Ovary (tissue), 9 donors: ENCODE measurements around the gene HTATSF1. TPM values are rescaled to one million over a fixed set of nuclear protein-coding genes. Genes with fewer than 3 reads are reported as not detected.
A peak's percentile ranks its signal among the peaks of the same experiment; 100 is the strongest.

ENCODE experiments used
- DNase-seq, 5 donors: peaks; one replicate each; pipeline ENCODE4 v3.0.0-alpha.2; 2019 to 2020
- H3K27ac ChIP-seq, 2 donors: fragments of 200-600 bp; one replicate each; pipeline versions ENCODE4 v1.5.1 to v1.8.0; 2019 to 2022
- H3K27me3 ChIP-seq: fragments of 200-600 bp; one replicate; pipeline ENCODE4 v1.8.0; 2022
- H3K36me3 ChIP-seq: fragments of 200-600 bp; sonication (generic); one replicate; pipeline ENCODE4 v1.5.1; 2019
- H3K4me1 ChIP-seq: one replicate; pipeline ENCODE4 v1.8.1; 2013; ENCODE audit warnings: mild to moderate bottlenecking, moderate library complexity; ENCODE audit not compliant: insufficient read depth
- H3K4me3 ChIP-seq: fragments of 200-600 bp; sonication (generic); one replicate; pipeline ENCODE4 v1.5.1; 2017
- H3K9me3 ChIP-seq, 2 donors: fragments of 200-600 bp in 1 of 2; sonication (generic) in 1 of 2; one replicate each; pipeline versions ENCODE4 v1.5.1 to v1.8.1; 2013 to 2019; ENCODE audit warnings: mild to moderate bottlenecking in 1 of 2, moderate library complexity in 1 of 2
- EP300 ChIP-seq: sonication (generic); formaldehyde crosslinking; IDR thresholded peaks from one replicate; pipeline ENCODE4 v1.6.1; 2017; ENCODE audit warnings: antibody characterized with exemption
- POLR2A ChIP-seq: fragments of 450-650 bp; IDR thresholded peaks from one replicate; pipeline ENCODE4 v1.6.1; 2017; ENCODE audit warnings: antibody characterized with exemption, mild to moderate bottlenecking, moderate library complexity
- WGBS, 3 donors: extraction: QIAGEN DNeasy Blood & Tissue Kit in 1 of 3; methylation state at CpG; one replicate each; pipeline versions ENCODE4 v1.1.5 to v1.1.7; 2013 to 2017; 5-methylcytosine and 5-hydroxymethylcytosine counted together
- intact Hi-C, 4 donors: fragments of 100-400 bp; cut with DNase I; formaldehyde crosslinking; loops; one replicate each; pipeline versions ENCODE4 v1.11.0 to v1.15.1; 2022 to 2023
- polyA plus RNA-seq, 2 donors: library from polyadenylated mRNA; stranded (reverse); fragments of 200-250 nt in 1 of 2; fragments of 350-450 nt in 1 of 2; fragmentation: Illumina TruSeq in 1 of 2; extraction: RNeasy Lipid Tissue Mini Kit (QIAGEN cat#74804) in 1 of 2; gene quantifications; one replicate each; pipeline ENCODE4 v1.2.3, GENCODE V29; 2013 to 2014
- total RNA-seq, 7 donors: library from RNA; depleted of rRNA in 2 of 7; stranded (reverse); fragments of >200 nt in 2 of 7; fragmentation: NEBNext Ultra II Directional in 3 of 7; extraction: Animal tissue kit (Norgen Biotek cat#: 25700) in 3 of 7; gene quantifications; one replicate each; pipeline versions ENCODE4 v1.1.0 to v1.2.4, GENCODE V29; 2016 to 2023
- TF ChIP-seq, protein P1 (sequence below), 3 donors: fragments of 450-650 bp in 2 of 3; fragments of 200-600 bp in 1 of 3; IDR thresholded peaks; one replicate each; pipeline versions ENCODE4 v1.5.1 to v1.8.0; 2016 to 2022; ENCODE audit warnings: antibody characterized with exemption in 3 of 3, mild to moderate bottlenecking in 1 of 3
- donor health status: DM: no; HTN: no; CAD: no; lungs with moderate emphysema.
- donor health status: DM: no; HTN: no; CAD: no.
- donor health status: Bipolar disorder and iron deficiency.
- donor health status: DM: yes; HTN: yes; CAD: no.
- donor health status: DM: no; HTN: no; CAD: no.
- donor health status: DM: yes; HTN: yes; CAD: no.

HTATSF1 gene
- total and polyA plus RNA-seq, 9 donors: 44.2 to 72.3 (median 58.8) TPM

DNA sequence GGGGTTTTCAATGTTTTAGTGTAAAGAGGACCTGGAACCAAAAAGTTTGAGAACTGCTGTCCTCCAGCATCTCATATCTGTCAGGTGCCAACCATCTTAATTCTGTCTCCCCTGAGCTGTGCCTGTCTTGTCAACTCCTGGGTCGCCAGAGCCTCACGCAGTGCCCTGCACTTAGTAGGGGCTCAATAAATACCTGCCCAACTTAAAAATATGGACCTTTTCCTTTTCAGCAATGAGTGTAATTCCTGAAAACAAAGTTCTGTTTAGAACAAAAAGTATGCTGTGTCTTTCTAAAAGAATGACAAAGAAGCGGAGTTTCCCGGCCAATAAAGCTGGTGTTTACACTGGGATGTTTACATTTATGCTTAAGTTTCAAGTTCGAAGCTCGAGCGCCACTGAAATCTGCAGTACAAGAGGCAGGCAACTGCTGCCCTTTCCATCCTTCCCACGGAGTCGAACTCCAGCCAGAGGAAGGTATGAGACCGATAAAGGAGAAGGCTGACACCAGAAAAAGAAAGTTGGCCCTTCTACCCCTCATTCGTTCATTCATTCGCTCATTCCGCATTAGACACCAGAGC, 1.1 kb upstream of the HTATSF1 start:
- H3K36me3 ChIP-seq: no peaks in the 10 kb centered on the region
- no peak for DNase-seq
- intact Hi-C loops: loop anchor here in 1 of 4 donors (10.0 kb wide), 1 partner anchor 461 kb away; no protein-coding TSS in a partner anchor
- H3K27ac ChIP-seq: peak overlapping the region; percentile 82 to 95
- H3K4me3 ChIP-seq: peak overlapping the region; percentile 61
- no peaks in the 10 kb centered on the region for H3K9me3 ChIP-seq
- H3K4me1 ChIP-seq: no peaks in the 10 kb centered on the region
- no peak for TF ChIP-seq POLR2A
- TF ChIP-seq, protein P1, sequence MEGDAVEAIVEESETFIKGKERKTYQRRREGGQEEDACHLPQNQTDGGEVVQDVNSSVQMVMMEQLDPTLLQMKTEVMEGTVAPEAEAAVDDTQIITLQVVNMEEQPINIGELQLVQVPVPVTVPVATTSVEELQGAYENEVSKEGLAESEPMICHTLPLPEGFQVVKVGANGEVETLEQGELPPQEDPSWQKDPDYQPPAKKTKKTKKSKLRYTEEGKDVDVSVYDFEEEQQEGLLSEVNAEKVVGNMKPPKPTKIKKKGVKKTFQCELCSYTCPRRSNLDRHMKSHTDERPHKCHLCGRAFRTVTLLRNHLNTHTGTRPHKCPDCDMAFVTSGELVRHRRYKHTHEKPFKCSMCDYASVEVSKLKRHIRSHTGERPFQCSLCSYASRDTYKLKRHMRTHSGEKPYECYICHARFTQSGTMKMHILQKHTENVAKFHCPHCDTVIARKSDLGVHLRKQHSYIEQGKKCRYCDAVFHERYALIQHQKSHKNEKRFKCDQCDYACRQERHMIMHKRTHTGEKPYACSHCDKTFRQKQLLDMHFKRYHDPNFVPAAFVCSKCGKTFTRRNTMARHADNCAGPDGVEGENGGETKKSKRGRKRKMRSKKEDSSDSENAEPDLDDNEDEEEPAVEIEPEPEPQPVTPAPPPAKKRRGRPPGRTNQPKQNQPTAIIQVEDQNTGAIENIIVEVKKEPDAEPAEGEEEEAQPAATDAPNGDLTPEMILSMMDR (IDR thresholded peaks at IDR 0.05): no peak
- no peak for TF ChIP-seq EP300
- 31 to 44% (median 36%) methylated on average over 13 of the region's 13 CpGs for WGBS, 3 donors
- no peaks in the 10 kb centered on the region for H3K27me3 ChIP-seq

DNA sequence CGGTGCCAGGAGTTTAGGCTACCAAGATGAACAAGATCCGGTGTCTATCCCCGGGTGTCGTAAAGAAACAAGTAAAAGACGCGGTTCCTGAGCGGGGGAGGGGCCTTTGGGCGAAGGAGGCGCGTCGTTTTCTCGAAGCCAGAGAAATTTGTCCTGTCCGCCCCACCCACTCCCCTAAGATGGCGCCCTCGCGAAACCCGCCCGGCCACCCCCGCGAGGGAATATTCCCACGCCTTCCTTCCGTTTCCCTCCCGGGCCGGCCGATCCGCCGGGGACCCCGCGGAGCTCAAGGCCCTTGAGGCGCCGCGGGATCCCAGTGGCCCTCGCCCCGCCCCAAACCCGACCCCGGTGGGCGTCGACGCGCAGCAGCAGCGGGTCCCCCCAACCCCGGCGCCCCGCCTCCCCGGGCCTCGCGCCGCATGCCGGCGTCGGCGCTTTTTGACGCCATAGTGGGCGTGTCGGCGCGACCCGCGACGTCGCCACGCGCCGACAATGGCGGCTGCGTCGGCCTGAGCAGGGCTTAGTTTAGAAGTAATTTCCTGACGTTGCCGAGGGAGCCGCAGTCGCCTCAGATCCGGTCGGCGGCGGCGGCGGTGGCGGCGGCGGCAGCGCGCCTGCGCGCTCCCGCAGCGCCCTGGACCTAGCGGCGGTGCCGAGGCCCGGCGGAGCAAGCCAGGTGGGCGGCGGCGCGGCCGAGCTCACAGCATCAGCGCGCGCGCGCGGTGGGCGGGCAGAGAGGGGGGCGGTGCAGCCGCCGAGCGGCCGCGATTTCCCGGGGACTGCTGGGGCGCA, 432 bp upstream of the HTATSF1 start:
- no peaks in the 10 kb centered on the region for H3K9me3 ChIP-seq

DNA sequence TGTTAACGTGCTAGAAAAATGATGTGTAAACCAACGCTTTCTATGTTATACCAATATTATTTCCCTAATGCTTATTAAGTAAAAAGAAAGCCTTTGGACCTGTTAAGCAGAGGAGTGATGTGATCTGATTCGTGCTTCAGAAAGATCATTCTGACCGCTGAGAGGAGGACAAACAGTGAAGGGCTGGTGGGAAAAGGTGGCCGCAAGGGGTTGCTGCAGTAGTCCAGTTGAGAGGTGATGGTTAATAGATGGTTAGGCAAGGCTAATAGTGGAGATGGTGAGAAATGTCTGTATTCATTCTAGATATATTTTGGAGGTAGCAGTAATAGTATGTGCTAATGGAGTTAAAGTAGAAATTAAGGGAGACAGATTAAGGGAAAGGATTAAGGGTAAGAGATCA, 21.7 kb downstream of the HTATSF1 start:
- Histone ChIP-seq H3K27ac (no peak overlapping the region), H3K36me3 (no peaks in the 10 kb centered on the region), H3K4me3 (no peak overlapping the region), H3K4me1 (no peaks in the 10 kb centered on the region), H3K27me3 (no peaks in the 10 kb centered on the region), H3K9me3 (no peaks in the 10 kb centered on the region)
- intact Hi-C loops: no loop called here
- DNase-seq: no peak
- 60 to 73% (median 69%) methylated on average over 5 of the region's 5 CpGs for WGBS, 3 donors
- TF ChIP-seq EP300: no peak
- TF ChIP-seq, protein P1 (IDR thresholded peaks at IDR 0.05): no peak
- no peak for TF ChIP-seq POLR2A

More for the DNA sequence above, 432 bp upstream of the HTATSF1 start:
- peak; percentile 83 to 89 (median 86) for DNase-seq
- Histone ChIP-seq H3K4me1 (no peaks in the 10 kb centered on the region), H3K4me3 (peak overlapping the region; percentile 61), H3K27me3 (no peaks in the 10 kb centered on the region), H3K27ac (peak overlapping the region; percentile 82 to 95), H3K36me3 (no peaks in the 10 kb centered on the region)
- WGBS, 3 donors: 39 to 52% (median 48%) methylated on average over 66 to 111 of the region's 111 CpGs
- no peak for TF ChIP-seq EP300
- TF ChIP-seq, protein P1 (IDR thresholded peaks at IDR 0.05): no peak
- peak; percentile 45 for TF ChIP-seq POLR2A
- intact Hi-C loops: loop anchor here in 1 of 4 donors (10.0 kb wide), 1 partner anchor 462 kb away; no protein-coding TSS in a partner anchor

DNA sequence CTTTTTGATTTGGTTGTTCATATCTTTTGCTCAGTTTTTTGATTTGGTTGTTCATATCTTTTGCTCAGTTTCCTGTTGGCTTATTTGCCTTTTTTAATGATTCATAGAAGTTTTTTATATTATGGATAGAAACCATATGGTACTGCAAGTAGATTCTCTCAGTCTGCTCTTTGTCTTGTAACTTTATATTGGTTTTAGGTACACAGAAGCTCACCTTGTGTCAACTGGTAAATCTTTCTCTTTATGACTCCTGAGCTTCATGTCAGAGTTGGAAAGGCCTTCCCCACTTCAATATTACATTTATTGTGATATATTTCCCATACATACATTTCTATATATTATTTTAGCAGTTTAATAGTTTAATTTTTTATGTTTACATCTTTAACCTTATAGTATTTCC, 26.4 kb downstream of the HTATSF1 start:
- H3K27ac ChIP-seq: no peak overlapping the region
- TF ChIP-seq, protein P1 (IDR thresholded peaks at IDR 0.05): no peak
- TF ChIP-seq POLR2A (no peak), EP300 (no peak)
- no peaks in the 10 kb centered on the region for H3K9me3 ChIP-seq
- no peak for DNase-seq
- intact Hi-C loops: no loop called here
- H3K4me3 ChIP-seq: no peak overlapping the region
- H3K4me1 ChIP-seq: no peaks in the 10 kb centered on the region
- no peaks in the 10 kb centered on the region for H3K27me3 ChIP-seq
- no peaks in the 10 kb centered on the region for H3K36me3 ChIP-seq
